ENCODE measurements around the gene CEP41.

Gene CEP41

GRCh38 chr7:130401578-130401977 lies 39.2 kb downstream of the CEP41 start:
- H3K36me3 ChIP-seq (ENCODE audit: insufficient read depth, low read length) = peaks cover 3% of the 10 kb centered on the region; the same call in 1 of the 2 replicates
- H3K9ac ChIP-seq (ENCODE audit: insufficient read length) = peak overlapping the region; percentile 18
- H3K27ac ChIP-seq = peak overlapping the region; percentile 98
- TF ChIP-seq FOXP2 (optimal IDR thresholded peaks at IDR 0.05; ENCODE audit: control extremely low read depth, extremely low read length, insufficient read depth) = no peak
- TF ChIP-seq EZH2 (IDR thresholded peaks at IDR 0.05) = no peak
- TF ChIP-seq POLR2AphosphoS5 (IDR thresholded peaks at IDR 0.05; ENCODE audit: borderline replicate concordance, low read depth, low read length) = no peak
- DNase-seq (ENCODE audit: low read depth, low spot score) = no peak
- no peak overlapping the region for H3K4me3 ChIP-seq
- no peaks in the 10 kb centered on the region for H3K9me3 ChIP-seq (ENCODE audit: low read depth, low read length)

- TF ChIP-seq POLR2AphosphoS5 (IDR thresholded peaks at IDR 0.05; ENCODE audit: borderline replicate concordance, low read depth, low read length) (no peak), FOXP2 (optimal IDR thresholded peaks at IDR 0.05; ENCODE audit: control extremely low read depth, extremely low read length, insufficient read depth) (no peak), EZH2 (IDR thresholded peaks at IDR 0.05) (no peak)
- Histone ChIP-seq H3K9me3 (ENCODE audit: low read depth, low read length) (no peaks in the 10 kb centered on the region), H3K27ac (peak overlapping the region; percentile 98), H3K9ac (ENCODE audit: insufficient read length) (peak overlapping the region; percentile 57), H3K36me3 (ENCODE audit: insufficient read depth, low read length) (peaks cover 3% of the 10 kb centered on the region; the same call in 1 of the 2 replicates), H3K4me3 (no peak overlapping the region)
- DNase-seq (ENCODE audit: low read depth, low spot score) = no peak
Measured at GRCh38 chr7:130401101-130401500, 39.7 kb downstream of the CEP41 start.

GRCh38 chr7:130400120-130400572 lies 40.7 kb downstream of the CEP41 start:
- Histone ChIP-seq H3K4me3 (peak overlapping the region; percentile 59), H3K27ac (peak overlapping the region; percentile 98), H3K9ac (ENCODE audit: insufficient read length) (peak overlapping the region; percentile 72), H3K9me3 (ENCODE audit: low read depth, low read length) (no peaks in the 10 kb centered on the region), H3K36me3 (ENCODE audit: insufficient read depth, low read length) (peaks cover 3% of the 10 kb centered on the region; the same call in 1 of the 2 replicates)
- TF ChIP-seq FOXP2 (optimal IDR thresholded peaks at IDR 0.05; ENCODE audit: control extremely low read depth, extremely low read length, insufficient read depth) (no peak), EZH2 (IDR thresholded peaks at IDR 0.05) (no peak), POLR2AphosphoS5 (IDR thresholded peaks at IDR 0.05; ENCODE audit: borderline replicate concordance, low read depth, low read length) (no peak)
- peak; percentile 70 for DNase-seq (ENCODE audit: low read depth, low spot score)

- no peak overlapping the region for H3K4me3 ChIP-seq
- H3K36me3 ChIP-seq (ENCODE audit: insufficient read depth, low read length) = peaks cover 3% of the 10 kb centered on the region; the same call in 1 of the 2 replicates
- no peak for TF ChIP-seq FOXP2 (optimal IDR thresholded peaks at IDR 0.05; ENCODE audit: control extremely low read depth, extremely low read length, insufficient read depth)
- no peak for TF ChIP-seq EZH2 (IDR thresholded peaks at IDR 0.05)
- TF ChIP-seq POLR2AphosphoS5 (IDR thresholded peaks at IDR 0.05; ENCODE audit: borderline replicate concordance, low read depth, low read length) = no peak
- no peak for DNase-seq (ENCODE audit: low read depth, low spot score)
- peak overlapping the region; percentile 98 for H3K27ac ChIP-seq
- H3K9me3 ChIP-seq (ENCODE audit: low read depth, low read length) = no peaks in the 10 kb centered on the region
- H3K9ac ChIP-seq (ENCODE audit: insufficient read length) = no peak overlapping the region
Measured at GRCh38 chr7:130398526-130399090, 42.2 kb downstream of the CEP41 start.

GRCh38 chr7:130397758-130398073 lies 43.1 kb downstream of the CEP41 start:
- TF ChIP-seq POLR2AphosphoS5 (IDR thresholded peaks at IDR 0.05; ENCODE audit: borderline replicate concordance, low read depth, low read length) (no peak), EZH2 (IDR thresholded peaks at IDR 0.05) (no peak), FOXP2 (optimal IDR thresholded peaks at IDR 0.05; ENCODE audit: control extremely low read depth, extremely low read length, insufficient read depth) (no peak)
- peak overlapping the region; percentile 63 for H3K9ac ChIP-seq (ENCODE audit: insufficient read length)
- DNase-seq (ENCODE audit: low read depth, low spot score) = no peak
- peaks cover 3% of the 10 kb centered on the region; the same call in 1 of the 2 replicates for H3K36me3 ChIP-seq (ENCODE audit: insufficient read depth, low read length)
- H3K27ac ChIP-seq = peak overlapping the region; percentile 98
- H3K9me3 ChIP-seq (ENCODE audit: low read depth, low read length) = no peaks in the 10 kb centered on the region
- H3K4me3 ChIP-seq = peak overlapping the region; percentile 57; the same call in 1 of the 2 replicates

- peak overlapping the region; percentile 63 for H3K9ac ChIP-seq (ENCODE audit: insufficient read length)
- H3K9me3 ChIP-seq (ENCODE audit: low read depth, low read length) = no peaks in the 10 kb centered on the region
- no peaks in the 10 kb centered on the region; the same call in 1 of the 2 replicates for H3K36me3 ChIP-seq (ENCODE audit: insufficient read depth, low read length)
- H3K27ac ChIP-seq = peak overlapping the region; percentile 98
- no peak for DNase-seq (ENCODE audit: low read depth, low spot score)
- H3K4me3 ChIP-seq = peak overlapping the region; percentile 57
- no peak for TF ChIP-seq POLR2AphosphoS5 (IDR thresholded peaks at IDR 0.05; ENCODE audit: borderline replicate concordance, low read depth, low read length)
- TF ChIP-seq EZH2 (IDR thresholded peaks at IDR 0.05) = no peak
- TF ChIP-seq FOXP2 (optimal IDR thresholded peaks at IDR 0.05; ENCODE audit: control extremely low read depth, extremely low read length, insufficient read depth) = no peak
Measured at GRCh38 chr7:130397051-130397757, 43.6 kb downstream of the CEP41 start.

GRCh38 chr7:130396109-130396508 lies 44.7 kb downstream of the CEP41 start:
- no peak for DNase-seq (ENCODE audit: low read depth, low spot score)
- Histone ChIP-seq H3K27ac (peak overlapping the region; percentile 98), H3K9ac (ENCODE audit: insufficient read length) (peak overlapping the region; percentile 63), H3K9me3 (ENCODE audit: low read depth, low read length) (no peaks in the 10 kb centered on the region), H3K4me3 (peak overlapping the region; percentile 57), H3K36me3 (ENCODE audit: insufficient read depth, low read length) (no peaks in the 10 kb centered on the region)
- TF ChIP-seq FOXP2 (optimal IDR thresholded peaks at IDR 0.05; ENCODE audit: control extremely low read depth, extremely low read length, insufficient read depth) (no peak), EZH2 (IDR thresholded peaks at IDR 0.05) (no peak), POLR2AphosphoS5 (IDR thresholded peaks at IDR 0.05; ENCODE audit: borderline replicate concordance, low read depth, low read length) (no peak)

- no peak for TF ChIP-seq EZH2 (IDR thresholded peaks at IDR 0.05)
- no peak for TF ChIP-seq POLR2AphosphoS5 (IDR thresholded peaks at IDR 0.05; ENCODE audit: borderline replicate concordance, low read depth, low read length)
- no peak for TF ChIP-seq FOXP2 (optimal IDR thresholded peaks at IDR 0.05; ENCODE audit: control extremely low read depth, extremely low read length, insufficient read depth)
- H3K9ac ChIP-seq (ENCODE audit: insufficient read length) = peak overlapping the region; percentile 63
- no peaks in the 10 kb centered on the region for H3K9me3 ChIP-seq (ENCODE audit: low read depth, low read length)
Measured at GRCh38 chr7:130395421-130395820, 45.4 kb downstream of the CEP41 start.

More at GRCh38 chr7:130395421-130395820, 45.4 kb downstream of the CEP41 start:
- Histone ChIP-seq H3K4me3 (peak overlapping the region; percentile 57), H3K27ac (peak overlapping the region; percentile 98), H3K36me3 (ENCODE audit: insufficient read depth, low read length) (no peaks in the 10 kb centered on the region)
- DNase-seq (ENCODE audit: low read depth, low spot score) = no peak
